ENCODE measurements around the gene KRT31.
"Not testable (repeated sequence)": the region's sequence is repeated elsewhere in the genome, so short reads cannot be mapped to it uniquely, and the experiment has no call there.

The KRT31 gene

DNA sequence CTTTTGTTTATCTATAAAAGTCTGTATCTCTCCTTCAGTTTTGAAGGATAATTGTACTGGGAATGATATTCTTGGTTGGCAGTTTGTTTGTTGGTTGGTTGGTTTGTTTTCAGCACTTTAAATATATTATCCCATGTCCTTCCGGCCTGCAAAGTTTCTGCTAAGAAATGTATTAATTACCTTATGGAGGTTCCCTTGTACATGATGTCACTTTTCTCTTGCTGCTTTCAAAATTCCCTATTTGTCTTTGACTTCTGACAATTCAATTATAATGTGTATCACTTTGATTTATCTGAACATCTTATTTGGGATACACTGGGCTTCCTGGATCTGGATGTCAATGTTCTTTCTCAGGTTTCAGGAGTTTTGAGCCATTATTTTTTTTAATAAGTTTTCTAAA, 11.2 kb downstream of the KRT31 start:
- Mint-ChIP-seq H3K27me3 (no peaks in the 10 kb centered on the region), H3K36me3 (peaks cover 5% of the 10 kb centered on the region), H3K27ac (no peak overlapping the region), H3K4me3 (no peak overlapping the region), H3K9me3 (ENCODE audit: low read depth) (peaks cover 5% of the 10 kb centered on the region), H3K4me1 (ENCODE audit: low read depth) (peaks cover 4% of the 10 kb centered on the region)

- Mint-ChIP-seq H3K4me3 (no peak overlapping the region), H3K36me3 (peaks cover 5% of the 10 kb centered on the region), H3K27me3 (no peaks in the 10 kb centered on the region), H3K9me3 (ENCODE audit: low read depth) (peaks cover 5% of the 10 kb centered on the region), H3K27ac (no peak overlapping the region), H3K4me1 (ENCODE audit: low read depth) (peaks cover 7% of the 10 kb centered on the region)
These were observed 13.7 kb downstream of the KRT31 start for GRCh38 chr17:41383690-41384089.

DNA sequence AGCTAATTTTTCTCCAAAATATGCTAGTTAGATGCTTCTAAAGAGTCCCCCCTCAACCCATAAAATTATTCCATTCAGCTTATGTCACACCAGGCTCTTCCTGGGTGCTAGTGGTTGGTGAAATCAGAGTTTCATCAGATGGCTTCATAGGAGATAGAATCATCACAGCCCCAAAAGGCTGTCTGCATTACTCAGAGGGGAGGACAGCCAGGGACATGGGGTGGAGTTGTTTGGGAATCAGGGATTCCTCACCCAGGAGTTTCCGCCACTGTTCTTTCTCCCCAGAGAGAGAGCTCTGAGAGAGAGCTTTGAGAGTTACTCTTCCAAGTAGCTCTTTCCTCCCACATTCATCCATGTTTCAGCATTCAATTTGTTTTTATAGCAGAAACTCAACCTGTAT, 15.0 kb downstream of the KRT31 start:
- Mint-ChIP-seq H3K27ac (no peak overlapping the region), H3K9me3 (ENCODE audit: low read depth) (peaks cover 5% of the 10 kb centered on the region), H3K4me1 (ENCODE audit: low read depth) (peaks cover 15% of the 10 kb centered on the region), H3K4me3 (no peak overlapping the region), H3K27me3 (no peaks in the 10 kb centered on the region), H3K36me3 (peaks cover 5% of the 10 kb centered on the region)

- H3K4me3 Mint-ChIP-seq; H3K27me3 Mint-ChIP-seq; H3K9me3 Mint-ChIP-seq (ENCODE audit: low read depth); H3K27ac Mint-ChIP-seq; H3K36me3 Mint-ChIP-seq: not testable (repeated sequence)
- peaks cover 20% of the 10 kb centered on the region for H3K4me1 Mint-ChIP-seq (ENCODE audit: low read depth)
These were observed 15.5 kb downstream of the KRT31 start, which contains the start of gene KRT34 for GRCh38 chr17:41381943-41382342. Gene KRT34 (minus strand): TSS chr17:41382306. CDS start chr17:41382246, 60 bp downstream.

DNA sequence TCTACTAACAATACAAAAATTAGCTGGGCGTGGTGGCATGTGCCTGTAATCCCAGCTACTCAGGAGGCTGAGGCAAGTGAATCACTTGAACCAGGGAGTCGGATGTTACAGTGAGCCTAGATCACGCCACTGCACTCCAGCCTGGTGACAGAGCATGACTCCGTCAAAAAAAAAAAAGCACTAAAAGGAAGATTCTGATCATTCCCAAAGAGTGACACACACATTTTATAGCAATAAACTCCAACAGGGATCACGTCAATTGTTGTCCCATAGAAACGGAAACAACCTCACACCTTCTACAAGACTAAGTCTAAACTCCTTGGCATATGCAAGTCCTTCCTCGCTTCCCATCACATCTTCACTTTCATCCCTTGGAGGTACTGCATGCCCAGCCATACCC, 17.3 kb downstream of the KRT31 start:
- H3K27me3 Mint-ChIP-seq = not testable (repeated sequence)

GRCh38 chr17:41377546-41377945, 19.9 kb downstream of the KRT31 start:
- H3K4me3 Mint-ChIP-seq = no peak overlapping the region
- H3K9me3 Mint-ChIP-seq (ENCODE audit: low read depth) = peaks cover 10% of the 10 kb centered on the region
- peaks cover 6% of the 10 kb centered on the region for H3K36me3 Mint-ChIP-seq
- H3K4me1 Mint-ChIP-seq (ENCODE audit: low read depth) = peaks cover 22% of the 10 kb centered on the region
- no peaks in the 10 kb centered on the region for H3K27me3 Mint-ChIP-seq
- H3K27ac Mint-ChIP-seq = no peak overlapping the region

More for the DNA sequence above, 17.3 kb downstream of the KRT31 start:
- H3K36me3 Mint-ChIP-seq; H3K4me3 Mint-ChIP-seq; H3K9me3 Mint-ChIP-seq (ENCODE audit: low read depth); H3K27ac Mint-ChIP-seq: not testable (repeated sequence)
- H3K4me1 Mint-ChIP-seq (ENCODE audit: low read depth) = peaks cover 22% of the 10 kb centered on the region

DNA sequence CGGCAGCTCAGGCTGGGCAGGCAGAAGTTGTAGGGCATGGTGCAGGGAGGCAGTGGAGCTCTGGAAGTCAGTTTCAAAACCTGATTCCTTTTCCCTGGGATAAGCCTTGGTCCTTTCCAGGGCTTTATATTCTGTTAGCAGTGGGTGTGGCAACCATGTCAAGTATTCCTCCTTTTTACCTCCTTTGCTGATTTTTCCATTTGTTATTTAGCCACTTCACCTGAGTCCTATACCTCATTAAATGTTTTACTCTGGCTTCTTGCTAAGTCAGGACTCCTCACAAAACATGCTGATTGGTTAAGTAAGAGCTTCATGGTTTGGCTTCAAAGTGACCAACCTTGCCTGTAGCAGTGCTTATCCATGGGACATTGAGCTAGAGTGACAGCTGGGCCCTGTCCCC, 27.7 kb downstream of the KRT31 start, which contains the start of gene KRT33B:
Gene KRT33B, minus strand, starts transcription at position 101 of the 400 bp plus-strand sequence. Its CDS starts 63 bp downstream, at position 38.
- Mint-ChIP-seq H3K9me3 (ENCODE audit: low read depth) (peaks cover 7% of the 10 kb centered on the region), H3K27me3 (no peaks in the 10 kb centered on the region), H3K36me3 (peaks cover 3% of the 10 kb centered on the region), H3K4me3 (no peak within 1 kb of the TSS), H3K4me1 (ENCODE audit: low read depth) (peaks cover 13% of the 10 kb centered on the region), H3K27ac (no peak within 1 kb of the TSS)

DNA sequence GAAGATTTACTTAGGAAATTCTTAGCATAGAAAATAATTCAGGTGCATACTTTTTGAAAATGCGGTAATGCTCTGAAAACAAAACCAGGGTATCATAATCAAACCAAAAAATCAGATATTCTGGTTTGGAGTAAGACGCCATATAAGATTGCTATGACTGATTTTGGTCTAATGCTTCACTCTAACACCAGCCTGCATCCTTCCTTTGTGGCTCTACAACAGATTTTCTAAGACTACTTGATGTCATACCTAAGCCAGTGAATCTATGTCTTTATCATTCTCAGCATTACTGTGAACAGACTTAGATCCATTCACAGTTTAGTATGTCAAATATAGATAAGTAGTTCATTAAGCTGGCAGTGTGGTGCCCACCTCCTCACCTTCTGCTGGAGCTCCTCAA, 28.4 kb downstream of the KRT31 start:
- Mint-ChIP-seq H3K36me3 (no peaks in the 10 kb centered on the region), H3K4me3 (no peak overlapping the region), H3K27me3 (no peaks in the 10 kb centered on the region), H3K9me3 (ENCODE audit: low read depth) (peaks cover under 1% of the 10 kb centered on the region), H3K27ac (no peak overlapping the region), H3K4me1 (ENCODE audit: low read depth) (peaks cover 17% of the 10 kb centered on the region)

GRCh38 chr17:41367426-41368075, 29.9 kb downstream of the KRT31 start:
- Mint-ChIP-seq H3K4me1 (ENCODE audit: low read depth) (peaks cover 18% of the 10 kb centered on the region), H3K27me3 (no peaks in the 10 kb centered on the region), H3K9me3 (ENCODE audit: low read depth) (no peaks in the 10 kb centered on the region), H3K36me3 (no peaks in the 10 kb centered on the region), H3K27ac (no peak overlapping the region), H3K4me3 (no peak overlapping the region)

- H3K27ac Mint-ChIP-seq = no peak overlapping the region
- peaks cover 2% of the 10 kb centered on the region for H3K36me3 Mint-ChIP-seq
- no peaks in the 10 kb centered on the region for H3K27me3 Mint-ChIP-seq
- H3K9me3 Mint-ChIP-seq (ENCODE audit: low read depth) = no peaks in the 10 kb centered on the region
- H3K4me3 Mint-ChIP-seq = no peak overlapping the region
- H3K4me1 Mint-ChIP-seq (ENCODE audit: low read depth) = peaks cover 17% of the 10 kb centered on the region
These were observed 31.3 kb downstream of the KRT31 start for GRCh38 chr17:41366070-41366469.

- Mint-ChIP-seq H3K9me3 (ENCODE audit: low read depth) (no peaks in the 10 kb centered on the region), H3K4me1 (ENCODE audit: low read depth) (peaks cover 6% of the 10 kb centered on the region), H3K36me3 (peaks cover 2% of the 10 kb centered on the region), H3K4me3 (no peak overlapping the region), H3K27me3 (no peaks in the 10 kb centered on the region), H3K27ac (no peak overlapping the region)
These were observed 33.5 kb downstream of the KRT31 start for GRCh38 chr17:41363881-41364280.

DNA sequence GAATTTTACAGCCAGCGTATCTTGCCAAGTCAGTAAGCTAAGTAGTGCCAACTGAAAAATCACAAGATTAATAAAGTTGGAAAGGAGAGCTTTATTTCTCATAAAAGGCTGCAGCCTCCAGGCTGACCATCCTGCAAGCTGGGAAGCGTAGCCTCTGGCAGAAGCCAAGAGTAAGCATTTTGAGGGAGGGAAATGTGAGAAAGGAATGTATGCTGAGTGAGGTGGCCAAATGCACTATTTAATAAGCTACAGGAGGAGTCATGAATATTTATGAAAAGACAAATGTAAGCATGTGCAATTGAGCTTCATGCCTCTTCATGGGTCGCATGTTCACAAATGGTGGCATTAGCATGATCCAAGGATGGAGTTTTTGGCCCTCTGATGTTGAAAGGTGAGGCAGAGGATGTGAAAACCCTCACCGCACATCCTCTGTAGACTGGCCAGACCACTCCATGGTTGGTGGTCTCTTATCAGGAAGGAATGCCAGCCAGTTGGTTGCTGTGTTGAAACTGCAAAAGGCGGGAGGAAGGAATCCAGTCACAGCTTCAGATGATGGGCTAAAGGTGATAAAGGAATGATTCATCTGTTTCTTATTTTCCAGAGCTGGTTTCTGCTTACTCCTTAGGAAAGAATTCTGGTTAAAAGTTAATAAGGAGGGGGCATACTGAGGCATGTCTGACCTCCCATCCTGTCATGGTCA, 37.0 kb downstream of the KRT31 start:
- H3K27me3 Mint-ChIP-seq = no peaks in the 10 kb centered on the region
- no peaks in the 10 kb centered on the region for H3K9me3 Mint-ChIP-seq (ENCODE audit: low read depth)
- H3K4me3 Mint-ChIP-seq = no peak overlapping the region
- no peak overlapping the region for H3K27ac Mint-ChIP-seq
- peaks cover 6% of the 10 kb centered on the region for H3K4me1 Mint-ChIP-seq (ENCODE audit: low read depth)
- peaks cover 2% of the 10 kb centered on the region for H3K36me3 Mint-ChIP-seq

GRCh38 chr17:41354536-41354935, 42.9 kb downstream of the KRT31 start:
- Mint-ChIP-seq H3K4me1 (ENCODE audit: low read depth) (peaks cover 11% of the 10 kb centered on the region), H3K9me3 (ENCODE audit: low read depth) (no peaks in the 10 kb centered on the region), H3K36me3 (no peaks in the 10 kb centered on the region), H3K27me3 (no peaks in the 10 kb centered on the region), H3K4me3 (no peak overlapping the region), H3K27ac (no peak overlapping the region)

- Mint-ChIP-seq H3K9me3 (ENCODE audit: low read depth) (no peaks in the 10 kb centered on the region), H3K36me3 (no peaks in the 10 kb centered on the region), H3K4me1 (ENCODE audit: low read depth) (peaks cover 17% of the 10 kb centered on the region), H3K27ac (no peak overlapping the region), H3K27me3 (no peaks in the 10 kb centered on the region), H3K4me3 (no peak overlapping the region)
These were observed 44.6 kb downstream of the KRT31 start for GRCh38 chr17:41352597-41353366.

GRCh38 chr17:41351177-41351576, 46.2 kb downstream of the KRT31 start:
- H3K9me3 Mint-ChIP-seq (ENCODE audit: low read depth) = no peaks in the 10 kb centered on the region
- H3K36me3 Mint-ChIP-seq = no peaks in the 10 kb centered on the region
- no peaks in the 10 kb centered on the region for H3K27me3 Mint-ChIP-seq
- no peak overlapping the region for H3K27ac Mint-ChIP-seq
- peaks cover 17% of the 10 kb centered on the region for H3K4me1 Mint-ChIP-seq (ENCODE audit: low read depth)
- no peak overlapping the region for H3K4me3 Mint-ChIP-seq
